GM10266 (cell line): ENCODE data around the gene CDK5RAP3.
A peak's percentile ranks its signal among the peaks of the same experiment; 100 is the strongest.
"Not testable (repeated sequence)": the region's sequence is repeated elsewhere in the genome, so short reads cannot be mapped to it uniquely, and the experiment has no call there.

Experiments
- DNase-seq: peaks from one replicate; pipeline ENCODE4 v3.0.0; 2012; ENCODE audit errors: extremely low spot score
- TF ChIP-seq, protein P1 (sequence below): IDR thresholded peaks from 2 replicates; pipeline ENCODE4 v1.5.1; 2012; ENCODE audit warnings: mild to moderate bottlenecking, low read depth; ENCODE audit not compliant: control insufficient read depth, insufficient read depth; ENCODE audit errors: missing control alignments

CDK5RAP3 gene

DNA sequence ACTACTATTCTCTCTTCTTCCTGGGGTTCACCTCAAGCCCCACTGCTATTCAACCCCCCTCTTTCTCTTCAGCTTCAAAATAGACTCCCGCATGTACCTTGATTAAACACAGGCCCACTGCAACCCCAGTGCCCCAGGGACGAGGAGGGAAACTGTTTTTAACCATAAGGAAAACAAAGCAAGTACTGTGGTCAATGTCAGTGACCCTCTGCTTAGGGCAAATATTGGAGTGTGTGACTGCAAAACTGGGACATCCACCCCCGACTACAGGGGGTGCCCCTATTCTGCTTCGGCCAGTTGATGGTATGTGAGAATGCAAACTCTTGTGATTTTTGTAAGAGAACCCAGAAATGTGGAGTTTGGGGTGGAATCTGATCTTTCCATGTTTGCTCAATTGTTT is 39.1 kb upstream of the CDK5RAP3 start:
- no peak for DNase-seq
- TF ChIP-seq, protein P1, sequence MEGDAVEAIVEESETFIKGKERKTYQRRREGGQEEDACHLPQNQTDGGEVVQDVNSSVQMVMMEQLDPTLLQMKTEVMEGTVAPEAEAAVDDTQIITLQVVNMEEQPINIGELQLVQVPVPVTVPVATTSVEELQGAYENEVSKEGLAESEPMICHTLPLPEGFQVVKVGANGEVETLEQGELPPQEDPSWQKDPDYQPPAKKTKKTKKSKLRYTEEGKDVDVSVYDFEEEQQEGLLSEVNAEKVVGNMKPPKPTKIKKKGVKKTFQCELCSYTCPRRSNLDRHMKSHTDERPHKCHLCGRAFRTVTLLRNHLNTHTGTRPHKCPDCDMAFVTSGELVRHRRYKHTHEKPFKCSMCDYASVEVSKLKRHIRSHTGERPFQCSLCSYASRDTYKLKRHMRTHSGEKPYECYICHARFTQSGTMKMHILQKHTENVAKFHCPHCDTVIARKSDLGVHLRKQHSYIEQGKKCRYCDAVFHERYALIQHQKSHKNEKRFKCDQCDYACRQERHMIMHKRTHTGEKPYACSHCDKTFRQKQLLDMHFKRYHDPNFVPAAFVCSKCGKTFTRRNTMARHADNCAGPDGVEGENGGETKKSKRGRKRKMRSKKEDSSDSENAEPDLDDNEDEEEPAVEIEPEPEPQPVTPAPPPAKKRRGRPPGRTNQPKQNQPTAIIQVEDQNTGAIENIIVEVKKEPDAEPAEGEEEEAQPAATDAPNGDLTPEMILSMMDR = no peak

DNA sequence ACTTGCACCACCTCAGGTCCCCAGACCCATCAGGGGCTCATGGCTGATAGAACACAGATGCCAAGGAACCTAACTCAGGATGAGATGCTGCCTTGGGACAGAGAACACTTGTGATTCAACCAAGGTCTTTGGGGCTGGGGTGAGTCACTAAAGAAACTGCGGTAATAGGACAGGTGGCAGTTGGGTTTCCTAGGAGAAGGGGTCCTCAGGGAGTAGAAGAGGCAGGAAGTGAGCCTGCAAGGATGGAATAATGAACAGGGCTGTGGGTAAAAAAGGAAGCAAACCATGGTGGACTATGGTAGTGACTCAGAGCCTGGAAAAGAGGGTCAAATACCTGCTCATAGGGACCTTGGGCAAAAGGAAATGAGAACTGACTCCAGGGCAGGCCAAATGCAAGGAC is 36.1 kb upstream of the CDK5RAP3 start:
- TF ChIP-seq, protein P1 = no peak
- no peak for DNase-seq

DNA sequence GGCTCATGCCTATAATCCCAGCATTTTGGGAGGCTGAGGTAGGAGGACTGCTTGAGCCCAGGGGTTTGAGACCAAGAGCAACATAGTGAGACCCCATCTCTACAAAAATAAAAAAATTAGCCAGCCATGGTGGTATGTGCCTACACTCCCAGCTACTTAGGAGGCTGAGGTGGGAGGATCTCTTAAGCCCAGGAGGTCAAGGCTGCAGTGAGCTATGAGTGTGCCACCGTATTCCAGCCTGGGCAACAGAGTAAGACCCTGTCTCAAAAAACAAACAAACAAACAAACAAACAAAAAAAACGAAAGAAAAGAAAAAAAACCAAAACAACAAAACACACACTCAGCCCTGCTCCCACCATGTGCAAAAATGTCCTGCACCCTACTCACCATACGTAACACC is 35.4 kb upstream of the CDK5RAP3 start:
- DNase-seq = not testable (repeated sequence)

DNA sequence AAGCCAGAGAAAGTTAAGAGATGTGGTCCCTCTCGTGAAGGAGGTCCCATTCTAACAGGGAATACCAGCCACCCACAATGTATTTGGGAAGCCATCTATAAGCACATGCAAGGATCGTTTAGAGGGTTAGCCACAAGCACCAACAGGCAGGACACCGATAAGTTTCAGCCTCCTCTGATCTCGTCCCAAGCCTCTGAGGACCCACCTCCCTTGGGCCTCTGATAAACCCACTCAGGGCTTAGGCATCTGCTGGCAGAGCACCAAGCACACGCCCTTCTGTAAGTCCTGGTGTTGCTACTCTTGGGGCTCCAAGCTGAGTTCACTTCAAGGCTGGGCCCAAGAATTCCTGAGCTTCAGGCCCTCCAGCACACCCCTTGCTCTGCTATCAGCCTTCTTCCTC is 35.0 kb upstream of the CDK5RAP3 start:
- no peak for DNase-seq
- TF ChIP-seq, protein P1 = no peak

DNA sequence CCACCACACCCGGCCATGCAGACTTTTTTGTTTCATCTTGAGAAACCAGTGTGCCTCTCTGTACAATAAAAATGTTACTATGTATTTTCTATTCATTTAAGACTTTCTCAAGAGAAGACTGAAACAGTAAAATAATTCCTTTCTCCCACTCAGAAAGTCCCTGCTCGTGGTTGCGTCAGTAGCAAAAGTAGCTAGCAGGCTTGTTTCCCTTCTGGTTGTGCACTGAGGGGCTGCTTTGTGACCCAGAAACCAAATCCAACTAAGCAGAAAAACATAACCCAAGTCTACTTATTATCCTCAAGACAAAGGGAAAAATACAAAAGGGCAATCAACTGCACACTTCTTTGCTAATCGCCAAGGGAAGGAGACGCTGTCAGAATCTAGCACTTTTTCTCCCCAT is 33.0 kb upstream of the CDK5RAP3 start:
- TF ChIP-seq, protein P1 = no peak
- peak; percentile 53 for DNase-seq

DNA sequence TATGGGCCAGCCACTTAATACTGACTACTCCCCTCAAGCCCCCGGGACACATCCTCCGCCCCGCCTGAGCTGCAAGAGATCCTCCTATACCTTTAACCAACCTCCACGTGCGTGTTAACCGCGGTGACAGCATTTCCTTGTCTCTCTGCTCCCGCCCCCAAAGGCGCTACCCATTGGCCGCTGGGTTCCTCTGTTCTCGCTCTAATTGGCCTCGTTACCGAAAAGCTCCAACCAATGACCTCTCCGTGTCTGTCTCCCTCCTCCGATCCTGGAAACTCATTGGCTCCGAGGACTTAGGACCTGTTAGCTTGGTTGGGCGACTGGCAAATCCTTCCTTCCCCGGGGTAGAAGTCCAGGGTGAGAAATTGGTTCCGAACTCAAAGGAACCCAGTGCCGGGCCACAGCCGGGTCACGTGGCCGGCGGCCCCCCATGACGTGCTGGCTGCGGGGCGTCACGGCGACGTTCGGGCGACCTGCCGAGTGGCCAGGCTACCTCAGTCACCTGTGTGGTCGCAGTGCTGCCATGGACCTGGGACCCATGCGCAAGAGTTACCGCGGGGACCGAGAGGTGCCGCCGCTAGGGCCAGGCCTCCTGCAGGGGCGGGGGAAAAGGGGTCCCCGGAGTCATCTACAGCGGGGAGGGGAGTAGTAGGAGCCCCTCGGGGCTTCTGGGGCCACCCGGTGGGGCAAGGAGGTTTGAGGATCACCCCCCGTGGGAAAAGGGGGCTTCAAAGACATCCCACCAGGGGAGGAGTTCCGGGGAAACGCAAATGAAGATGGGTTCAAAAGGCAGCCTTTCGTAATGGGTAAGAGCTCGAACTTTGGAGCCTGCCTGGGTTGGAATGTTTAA is 29.4 kb upstream of the CDK5RAP3 start, which contains the start of gene PNPO:
Gene PNPO (plus strand): TSS at position 326 of the 850 bp plus-strand sequence. CDS start 105 bp downstream, at position 431.
- TF ChIP-seq, protein P1 = no peak
- peak; percentile 94 for DNase-seq

DNA sequence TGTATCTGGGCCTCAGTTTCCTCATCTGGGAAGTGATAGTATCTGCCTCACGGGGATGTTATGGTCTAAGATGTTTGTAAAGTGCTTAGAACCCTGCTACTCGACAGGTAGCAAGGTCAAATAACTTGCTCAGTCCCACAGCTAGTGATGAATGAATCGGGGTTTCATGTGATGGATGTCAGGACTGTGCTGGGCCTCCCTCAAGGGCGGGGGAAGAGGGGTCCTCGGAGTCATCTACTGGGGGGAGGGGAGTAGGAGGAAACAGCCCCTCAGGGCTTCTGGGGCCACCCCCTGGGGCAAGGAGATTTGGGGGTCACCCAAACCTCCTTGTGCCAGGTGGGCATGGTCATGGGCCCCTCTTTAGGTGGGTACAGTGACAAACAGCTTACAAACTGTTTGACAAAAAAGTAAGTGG is 28.8 kb upstream of the CDK5RAP3 start:
- TF ChIP-seq, protein P1 = no peak
- DNase-seq = no peak
